ENCODE measurements around the gene FRRS1. TPM values are rescaled to one million over a fixed set of nuclear protein-coding genes. Genes with fewer than 3 reads are reported as not detected.

The FRRS1 gene
- polyA plus RNA-seq, 3 donors from 2014 or later: 0.10 TPM; not detected in 2

- peaks cover 5 to 8% of the 10 kb centered on the region in 2 donors for H3K4me1 Mint-ChIP-seq
- no peak overlapping the region for H3K27ac Mint-ChIP-seq
- H3K27me3 Mint-ChIP-seq (ENCODE audit: low read depth in 3 of 3): peaks cover 0 to 7% (median 3%) of the 10 kb centered on the region in 3 donors
- no peaks in the 10 kb centered on the region for H3K36me3 Mint-ChIP-seq
- DNase-seq: no peak
- H3K9me3 Mint-ChIP-seq: no peaks in the 10 kb centered on the region
- H3K4me3 Mint-ChIP-seq: no peak overlapping the region
These were observed 62.0 kb downstream of the FRRS1 start for GRCh38 chr1:99704356-99704816.

GRCh38 chr1:99702221-99702620 lies 64.2 kb downstream of the FRRS1 start:
- DNase-seq: no peak
- H3K36me3 Mint-ChIP-seq: no peaks in the 10 kb centered on the region

GRCh38 chr1:99700020-99700419 lies 66.4 kb downstream of the FRRS1 start:
- Mint-ChIP-seq H3K27me3 (ENCODE audit: low read depth in 3 of 3) (peaks cover 0 to 10% (median 4%) of the 10 kb centered on the region in 3 donors), H3K4me3 (no peak overlapping the region), H3K36me3 (no peaks in the 10 kb centered on the region), H3K4me1 (peaks cover 5 to 8% of the 10 kb centered on the region in 2 donors), H3K9me3 (no peaks in the 10 kb centered on the region), H3K27ac (no peak overlapping the region)
- DNase-seq: no peak

More at GRCh38 chr1:99702221-99702620, 64.2 kb downstream of the FRRS1 start:
- Mint-ChIP-seq H3K4me3 (no peak overlapping the region), H3K27me3 (ENCODE audit: low read depth in 3 of 3) (peaks cover 0 to 9% (median 3%) of the 10 kb centered on the region in 3 donors), H3K9me3 (no peaks in the 10 kb centered on the region), H3K4me1 (peaks cover 5 to 8% of the 10 kb centered on the region in 2 donors), H3K27ac (no peak overlapping the region)

- DNase-seq: no peak
- Mint-ChIP-seq H3K27me3 (ENCODE audit: low read depth in 3 of 3) (peaks cover 0 to 10% (median 2%) of the 10 kb centered on the region in 3 donors), H3K36me3 (no peaks in the 10 kb centered on the region), H3K27ac (no peak overlapping the region), H3K4me1 (no peaks in the 10 kb centered on the region), H3K4me3 (no peak overlapping the region), H3K9me3 (no peaks in the 10 kb centered on the region)
These were observed 68.9 kb downstream of the FRRS1 start for GRCh38 chr1:99697580-99697979.

GRCh38 chr1:99696616-99697015 lies 69.8 kb downstream of the FRRS1 start:
- Mint-ChIP-seq H3K4me1 (no peaks in the 10 kb centered on the region), H3K4me3 (no peak overlapping the region), H3K36me3 (no peaks in the 10 kb centered on the region), H3K27me3 (ENCODE audit: low read depth in 3 of 3) (peaks cover 0 to 10% (median 2%) of the 10 kb centered on the region in 3 donors), H3K27ac (no peak overlapping the region), H3K9me3 (no peaks in the 10 kb centered on the region)
- no peak for DNase-seq

GRCh38 chr1:99691175-99691574 lies 75.3 kb downstream of the FRRS1 start:
- Mint-ChIP-seq H3K9me3 (no peaks in the 10 kb centered on the region), H3K27ac (no peak overlapping the region), H3K27me3 (ENCODE audit: low read depth in 3 of 3) (peaks cover 2 to 5% (median 2%) of the 10 kb centered on the region in 3 donors), H3K4me3 (no peak overlapping the region), H3K4me1 (no peaks in the 10 kb centered on the region), H3K36me3 (no peaks in the 10 kb centered on the region)
- no peak for DNase-seq

- no peak for DNase-seq
- H3K4me3 Mint-ChIP-seq: no peak overlapping the region
- H3K36me3 Mint-ChIP-seq: no peaks in the 10 kb centered on the region
- H3K4me1 Mint-ChIP-seq: no peaks in the 10 kb centered on the region
- H3K27ac Mint-ChIP-seq: no peak overlapping the region
- no peaks in the 10 kb centered on the region for H3K9me3 Mint-ChIP-seq
- peaks cover 0 to 5% (median 4%) of the 10 kb centered on the region in 3 donors for H3K27me3 Mint-ChIP-seq (ENCODE audit: low read depth in 3 of 3)
These were observed 80.8 kb downstream of the FRRS1 start for GRCh38 chr1:99685516-99686180.

- DNase-seq: no peak
- Mint-ChIP-seq H3K27me3 (ENCODE audit: low read depth in 3 of 3) (peaks cover 0 to 3% (median 2%) of the 10 kb centered on the region in 3 donors), H3K4me1 (no peaks in the 10 kb centered on the region), H3K9me3 (no peaks in the 10 kb centered on the region), H3K36me3 (no peaks in the 10 kb centered on the region), H3K4me3 (no peak overlapping the region), H3K27ac (no peak overlapping the region)
These were observed 84.1 kb downstream of the FRRS1 start for GRCh38 chr1:99682291-99682751.

- Mint-ChIP-seq H3K4me3 (no peak overlapping the region), H3K9me3 (no peaks in the 10 kb centered on the region), H3K4me1 (no peaks in the 10 kb centered on the region), H3K27me3 (ENCODE audit: low read depth in 3 of 3) (peaks cover 0 to 3% (median 2%) of the 10 kb centered on the region in 3 donors), H3K27ac (no peak overlapping the region), H3K36me3 (no peaks in the 10 kb centered on the region)
- DNase-seq: no peak
These were observed 84.9 kb downstream of the FRRS1 start for GRCh38 chr1:99681583-99681982.

- DNase-seq: no peak
- no peaks in the 10 kb centered on the region for H3K36me3 Mint-ChIP-seq
- H3K9me3 Mint-ChIP-seq: no peaks in the 10 kb centered on the region
- H3K4me1 Mint-ChIP-seq: no peaks in the 10 kb centered on the region
- H3K4me3 Mint-ChIP-seq: no peak overlapping the region
- no peak overlapping the region for H3K27ac Mint-ChIP-seq
- H3K27me3 Mint-ChIP-seq (ENCODE audit: low read depth in 3 of 3): peaks cover 0 to 3% (median 2%) of the 10 kb centered on the region in 3 donors
These were observed 86.2 kb downstream of the FRRS1 start for GRCh38 chr1:99680270-99680669.

- no peak for DNase-seq
- peaks cover 0 to 7% (median 0%) of the 10 kb centered on the region in 3 donors for H3K27me3 Mint-ChIP-seq (ENCODE audit: low read depth in 3 of 3)
- no peaks in the 10 kb centered on the region for H3K4me1 Mint-ChIP-seq
- H3K36me3 Mint-ChIP-seq: no peaks in the 10 kb centered on the region
- H3K4me3 Mint-ChIP-seq: no peak overlapping the region
- no peaks in the 10 kb centered on the region for H3K9me3 Mint-ChIP-seq
- H3K27ac Mint-ChIP-seq: no peak overlapping the region
These were observed 89.0 kb downstream of the FRRS1 start for GRCh38 chr1:99677416-99677815.

- Mint-ChIP-seq H3K27me3 (ENCODE audit: low read depth in 3 of 3) (peaks cover 0 to 7% (median 0%) of the 10 kb centered on the region in 3 donors), H3K9me3 (no peaks in the 10 kb centered on the region), H3K4me1 (no peaks in the 10 kb centered on the region), H3K4me3 (no peak overlapping the region), H3K36me3 (no peaks in the 10 kb centered on the region), H3K27ac (no peak overlapping the region)
- DNase-seq: no peak
These were observed 89.6 kb downstream of the FRRS1 start for GRCh38 chr1:99676876-99677275.

GRCh38 chr1:99675994-99676393 lies 90.4 kb downstream of the FRRS1 start:
- Mint-ChIP-seq H3K4me1 (no peaks in the 10 kb centered on the region), H3K36me3 (no peaks in the 10 kb centered on the region), H3K27me3 (ENCODE audit: low read depth in 3 of 3) (peaks cover 0 to 7% (median 0%) of the 10 kb centered on the region in 3 donors), H3K9me3 (no peaks in the 10 kb centered on the region), H3K4me3 (no peak overlapping the region), H3K27ac (no peak overlapping the region)
- DNase-seq: no peak

GRCh38 chr1:99675292-99675691 lies 91.1 kb downstream of the FRRS1 start:
- no peaks in the 10 kb centered on the region for H3K36me3 Mint-ChIP-seq
- DNase-seq: no peak
- peaks cover 0 to 7% (median 0%) of the 10 kb centered on the region in 3 donors for H3K27me3 Mint-ChIP-seq (ENCODE audit: low read depth in 3 of 3)
- no peak overlapping the region for H3K4me3 Mint-ChIP-seq
- no peaks in the 10 kb centered on the region for H3K4me1 Mint-ChIP-seq
- no peaks in the 10 kb centered on the region for H3K9me3 Mint-ChIP-seq
- H3K27ac Mint-ChIP-seq: no peak overlapping the region
